GM21786 (cell line): ENCODE data around the gene CNTNAP2.

ENCODE experiments used
- ATAC-seq: cut with Tn5 transposase; IDR thresholded peaks from one replicate; pipeline ENCODE4 v1.9.1; 2021; ENCODE audit not compliant: unreplicated experiment

The CNTNAP2 gene

DNA sequence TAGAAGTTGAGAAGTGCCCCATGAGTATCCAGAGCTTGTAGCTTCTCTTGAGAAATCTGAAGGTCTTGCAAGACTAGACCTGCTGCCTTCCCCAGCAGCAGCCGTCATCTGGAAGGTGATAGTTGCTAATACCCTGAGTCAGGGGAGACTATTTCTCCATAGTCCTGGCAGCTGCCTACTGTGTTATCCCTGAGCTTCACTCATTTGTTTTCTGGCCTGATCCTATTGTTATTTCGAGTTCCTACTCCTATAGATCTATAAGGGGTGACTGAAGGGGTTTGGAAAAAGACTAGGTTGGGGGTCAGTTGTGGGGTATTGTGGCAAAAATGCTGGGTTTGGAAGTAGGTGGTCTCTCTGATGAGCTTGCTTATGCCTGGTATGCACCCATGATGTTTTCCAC, 297.8 kb downstream of the CNTNAP2 start:
- ATAC-seq: no peak

DNA sequence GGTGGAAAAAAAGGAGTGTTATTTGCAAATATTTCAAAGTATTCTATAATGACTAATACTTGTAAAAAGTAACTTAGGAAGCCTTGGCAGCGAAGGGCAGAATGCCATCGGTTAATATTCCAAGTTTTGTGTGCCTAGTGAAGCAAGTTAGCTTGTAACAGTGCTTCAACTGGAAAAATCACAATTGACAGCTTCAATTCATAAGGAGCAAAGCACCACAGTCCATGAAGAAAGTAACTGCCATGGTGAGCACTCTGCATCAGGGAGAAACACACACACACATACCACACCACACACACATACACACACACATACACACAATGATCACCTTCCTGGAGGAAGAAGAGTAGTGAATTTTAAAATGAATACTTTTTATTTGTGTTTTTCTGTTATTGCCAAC, 298.3 kb downstream of the CNTNAP2 start:
- no peak for ATAC-seq

- ATAC-seq: no peak
Measured at GRCh38 chr7:146417176-146417575, 300.6 kb downstream of the CNTNAP2 start.

DNA sequence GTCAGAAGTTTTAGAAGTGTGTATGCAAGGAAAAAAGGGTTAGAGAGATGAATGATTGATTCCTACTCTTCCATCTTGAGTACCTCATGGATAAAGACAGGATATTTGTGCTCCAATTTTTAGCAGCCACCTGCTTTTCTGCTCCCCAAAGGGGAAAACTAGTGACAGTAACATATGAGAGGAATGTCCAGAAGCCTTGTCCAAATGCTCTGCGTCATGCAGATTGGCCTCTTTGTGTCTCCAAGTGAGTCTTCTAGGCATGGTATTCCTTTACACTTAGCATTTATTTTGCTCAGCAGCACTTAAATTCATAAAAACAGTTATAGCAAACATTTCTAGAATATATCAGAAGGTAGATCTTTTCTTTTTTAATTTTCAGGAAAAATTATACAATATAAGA, 306.8 kb downstream of the CNTNAP2 start:
- ATAC-seq: no peak

GRCh38 chr7:146424084-146424483, 307.5 kb downstream of the CNTNAP2 start:
- no peak for ATAC-seq

GRCh38 chr7:146433501-146433900, 316.9 kb downstream of the CNTNAP2 start:
- no peak for ATAC-seq

- no peak for ATAC-seq
Measured at GRCh38 chr7:146443102-146443501, 326.5 kb downstream of the CNTNAP2 start.

- ATAC-seq: no peak
Measured at GRCh38 chr7:146449625-146450024, 333.0 kb downstream of the CNTNAP2 start.

DNA sequence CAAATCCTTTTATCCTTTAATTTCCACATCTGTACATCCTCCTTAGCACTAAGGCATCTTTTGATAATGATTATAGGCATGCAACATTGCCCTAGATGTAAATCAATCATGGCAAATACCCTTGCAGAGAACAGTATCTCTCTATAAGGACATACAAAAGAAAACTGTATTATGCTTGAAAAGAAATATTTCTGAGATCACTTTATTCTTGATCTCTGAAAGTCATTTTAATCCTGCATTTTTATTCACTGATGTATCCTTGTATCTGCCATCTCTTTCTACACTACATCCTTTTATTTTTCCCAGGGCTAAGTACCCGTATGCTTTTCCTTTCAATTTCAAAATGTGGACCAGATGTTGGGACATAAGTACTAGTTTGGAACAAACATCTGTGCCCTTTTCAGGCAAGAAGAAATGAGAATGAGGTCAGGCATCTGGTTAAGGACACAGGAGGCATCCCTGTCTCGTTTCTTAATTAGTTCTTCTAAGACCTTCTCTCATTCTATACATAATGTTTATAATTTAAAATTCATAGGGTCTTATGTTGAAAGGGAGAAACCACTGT, 338.6 kb downstream of the CNTNAP2 start:
- no peak for ATAC-seq

- ATAC-seq: no peak
Measured at GRCh38 chr7:146479040-146479439, 362.4 kb downstream of the CNTNAP2 start.

DNA sequence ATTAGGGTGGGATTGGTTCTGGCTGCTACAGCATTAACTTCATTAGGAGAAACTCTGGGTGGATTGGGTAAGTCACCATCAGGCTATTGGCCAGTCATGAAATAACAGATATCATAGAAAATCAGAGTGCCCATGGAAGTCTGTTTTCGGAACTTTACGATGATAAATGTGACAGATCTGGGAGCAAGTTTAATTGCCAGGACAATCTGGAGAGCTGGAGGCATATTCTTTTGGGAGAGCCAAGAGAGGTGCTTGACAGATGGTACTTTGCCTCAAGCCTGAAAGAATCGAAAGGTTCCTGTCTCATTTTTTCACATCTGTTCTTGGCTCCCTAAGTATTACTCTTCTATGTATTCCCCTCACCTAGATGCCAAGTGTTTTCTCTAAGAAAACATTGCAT, 369.9 kb downstream of the CNTNAP2 start:
- no peak for ATAC-seq

GRCh38 chr7:146492017-146492416, 375.4 kb downstream of the CNTNAP2 start:
- no peak for ATAC-seq

GRCh38 chr7:146494952-146495596, 378.5 kb downstream of the CNTNAP2 start:
- ATAC-seq: no peak

DNA sequence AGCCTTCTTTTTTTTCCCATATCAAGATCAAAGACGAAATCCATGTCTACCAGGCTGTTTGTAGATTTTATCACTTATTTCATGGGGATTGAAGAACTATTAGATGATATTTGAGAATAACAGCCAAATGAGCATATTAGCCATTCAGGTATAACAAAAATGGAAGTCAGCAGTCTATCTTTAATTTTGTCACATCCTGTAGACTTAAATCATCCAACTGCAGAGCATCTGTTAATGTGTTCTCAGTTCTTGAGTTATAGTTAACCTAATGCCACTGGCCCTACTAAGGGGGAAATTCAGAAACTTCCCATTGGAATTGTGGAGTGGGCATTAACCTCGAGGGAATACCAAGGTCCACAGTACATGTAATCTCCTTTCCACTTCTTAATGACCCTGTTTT, 380.1 kb downstream of the CNTNAP2 start:
- ATAC-seq: no peak

GRCh38 chr7:146499970-146500369, 383.4 kb downstream of the CNTNAP2 start:
- ATAC-seq: no peak

- ATAC-seq: no peak
Measured at GRCh38 chr7:146503844-146504243, 387.2 kb downstream of the CNTNAP2 start.

DNA sequence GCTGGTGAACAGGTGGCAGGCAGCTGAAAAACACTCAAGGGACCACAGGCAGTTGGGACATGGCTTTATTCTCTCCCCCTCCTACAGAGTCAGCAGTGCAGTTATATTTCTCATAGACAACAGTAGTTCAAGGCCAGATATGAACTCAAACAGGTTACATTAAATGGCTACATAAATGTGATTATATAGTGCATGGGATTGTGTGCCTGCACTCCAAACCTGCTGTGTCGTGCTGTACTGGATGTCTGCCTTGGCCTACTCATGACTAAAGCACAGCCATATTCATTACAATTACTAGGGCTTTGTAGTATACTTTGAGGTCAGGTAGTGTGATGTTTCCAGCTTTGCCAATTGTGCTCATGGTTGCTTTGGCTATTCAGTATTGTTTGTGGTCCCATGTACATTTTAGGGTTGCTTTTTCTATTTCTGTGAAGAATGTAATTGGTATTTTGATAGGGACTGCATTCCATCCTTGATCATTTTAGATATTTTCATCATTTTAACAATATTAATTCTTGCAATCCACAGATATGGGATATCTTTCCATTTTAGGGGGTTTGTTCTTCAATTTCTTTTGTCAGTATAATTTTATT, 393.6 kb downstream of the CNTNAP2 start:
- ATAC-seq: no peak

- no peak for ATAC-seq
Measured at GRCh38 chr7:146514304-146514703, 397.7 kb downstream of the CNTNAP2 start.

GRCh38 chr7:146528581-146528980, 412.0 kb downstream of the CNTNAP2 start:
- ATAC-seq: no peak

DNA sequence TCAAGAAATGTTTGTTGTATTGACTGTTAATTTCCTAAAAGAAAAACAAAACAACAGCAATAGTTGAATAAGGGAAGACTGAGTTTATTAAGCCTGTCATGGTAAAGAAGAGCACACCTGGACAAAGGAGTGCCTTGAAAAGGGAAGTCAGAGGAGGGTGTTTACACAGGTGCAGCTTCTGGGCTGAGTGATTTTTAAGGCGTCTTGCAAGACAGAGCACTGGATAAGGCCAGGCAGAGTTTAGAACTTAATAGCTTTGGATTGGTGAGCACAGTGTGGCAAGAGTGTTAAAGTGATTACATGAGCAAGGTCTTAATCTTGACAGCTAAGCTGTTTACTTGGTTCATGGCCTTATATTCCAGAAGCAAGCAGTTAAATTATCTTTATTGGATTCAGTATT, 423.2 kb downstream of the CNTNAP2 start:
- no peak for ATAC-seq

DNA sequence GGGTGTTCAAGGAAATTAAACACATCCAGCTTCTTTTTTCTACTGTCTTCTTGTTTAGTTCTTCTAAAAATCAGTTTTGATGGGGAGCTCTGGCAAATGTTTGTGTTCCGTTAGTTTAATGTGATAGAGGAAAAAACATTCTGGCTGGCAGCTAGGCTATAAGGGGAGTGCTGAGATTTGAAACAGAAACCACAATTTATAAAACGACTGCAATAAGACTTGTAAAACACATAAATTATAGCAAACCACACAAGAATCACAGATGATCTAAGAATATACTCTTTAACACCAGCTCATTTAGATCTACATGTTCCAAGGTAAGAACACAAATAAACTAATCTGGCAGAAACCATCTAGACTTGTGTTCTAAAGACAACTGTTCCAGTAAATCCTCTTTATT, 425.5 kb downstream of the CNTNAP2 start:
- no peak for ATAC-seq

GRCh38 chr7:146544748-146545147, 428.1 kb downstream of the CNTNAP2 start:
- ATAC-seq: no peak

DNA sequence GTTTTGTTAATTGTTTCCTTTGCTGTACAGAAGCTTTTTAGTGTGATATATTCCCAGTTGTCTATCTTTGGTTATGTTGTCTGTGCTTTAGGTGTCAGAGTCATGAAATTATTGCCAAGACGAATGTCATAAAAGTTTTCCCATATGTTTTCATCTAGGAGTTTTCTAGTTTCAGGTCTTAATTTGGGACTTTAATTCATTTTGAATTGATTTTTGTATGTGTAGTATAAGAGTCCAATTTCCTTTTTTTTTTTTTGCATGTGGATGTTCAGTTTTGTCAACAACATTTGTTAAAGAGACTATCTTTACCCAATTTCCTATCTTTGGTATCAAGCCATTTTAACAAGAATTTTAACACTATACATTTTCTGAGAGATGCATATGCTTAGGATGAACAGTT, 432.2 kb downstream of the CNTNAP2 start:
- ATAC-seq: no peak
